Peyer's patch (tissue), 4 donors: ENCODE measurements around the gene FBLN1.

Experiments used
- CTCF ChIP-seq, 6 experiments: fragments of 450-650 bp in 4 of 6; fragments of 200-600 bp in 2 of 6; sonication (generic) in 1 of 6; IDR thresholded peaks; one replicate each; pipeline ENCODE4 v1.5.1; 2017 to 2019; ENCODE audit warnings: antibody characterized with exemption in 6 of 6, mild to moderate bottlenecking in 3 of 6, moderate library complexity in 1 of 6
- POLR2A ChIP-seq, 2 donors: fragments of 450-650 bp; IDR thresholded peaks; one replicate each; pipeline ENCODE4 v1.5.1; 2017; ENCODE audit warnings: antibody characterized with exemption in 2 of 2, mild to moderate bottlenecking in 2 of 2, moderate library complexity in 2 of 2

GRCh38 chr22:45499746-45500145 is 2.9 kb upstream of the FBLN1 start:
- no peak for TF ChIP-seq CTCF (IDR thresholded peaks at IDR 0.05)
- no peak for TF ChIP-seq POLR2A (IDR thresholded peaks at IDR 0.05)
